HEK293T (cell line): Measurements from ENCODE around the gene TEP1.

Experiments
- BHLHE40 ChIP-seq: fragments of 450-650 bp; IDR thresholded peaks from 2 replicates; pipeline ENCODE4 v1.6.1; 2016; ENCODE audit warnings: mild to moderate bottlenecking, moderate library complexity, borderline replicate concordance
- ELF4 ChIP-seq: fragments of 450-650 bp; IDR thresholded peaks from 2 replicates; pipeline ENCODE4 v1.6.1; 2017; ENCODE audit warnings: antibody characterized with exemption
- FOXA1 ChIP-seq: fragments of 450-650 bp; IDR thresholded peaks from 2 replicates; pipeline ENCODE4 v1.6.1; 2016; ENCODE audit warnings: mild to moderate bottlenecking
- FOXK2 ChIP-seq: fragments of 450-650 bp; IDR thresholded peaks from 2 replicates; pipeline ENCODE4 v1.6.1; 2016; ENCODE audit warnings: mild to moderate bottlenecking
- FOXM1 ChIP-seq: fragments of 450-650 bp; IDR thresholded peaks from 2 replicates; pipeline ENCODE4 v1.6.1; 2017; ENCODE audit warnings: mild to moderate bottlenecking, borderline replicate concordance
- HDGF ChIP-seq: fragments of 450-650 bp; IDR thresholded peaks from 2 replicates; pipeline ENCODE4 v1.6.1; 2017; ENCODE audit warnings: antibody characterized with exemption, borderline replicate concordance
- NFRKB ChIP-seq: fragments of 450-650 bp; IDR thresholded peaks from 2 replicates; pipeline ENCODE4 v1.6.1; 2016; ENCODE audit warnings: mild to moderate bottlenecking, moderate library complexity
- SP1 ChIP-seq: fragments of 450-650 bp; IDR thresholded peaks from 2 replicates; pipeline ENCODE4 v1.6.1; 2017
- SUZ12 ChIP-seq: fragments of 450-650 bp; IDR thresholded peaks from 2 replicates; pipeline ENCODE4 v1.6.1; 2016; ENCODE audit warnings: mild to moderate bottlenecking
- TARDBP ChIP-seq: fragments of 450-650 bp; IDR thresholded peaks from 2 replicates; pipeline ENCODE4 v1.6.1; 2016
- ZNF384 ChIP-seq: fragments of 450-650 bp; IDR thresholded peaks from 2 replicates; pipeline ENCODE4 v1.6.1; 2016

- TF ChIP-seq FOXA1 = no peak
- no peak for TF ChIP-seq FOXM1
- TF ChIP-seq SP1 = no peak
- no peak for TF ChIP-seq BHLHE40
- TF ChIP-seq FOXK2 = no peak
- TF ChIP-seq NFRKB = no peak
- TF ChIP-seq ELF4 = no peak
- TF ChIP-seq ZNF384 = no peak
- TF ChIP-seq SUZ12 = no peak
- TF ChIP-seq HDGF = no peak
- TF ChIP-seq TARDBP = no peak
Observed at GRCh38 chr14:20333494-20333841, 79.8 kb downstream of the TEP1 start.
